Stimulated activated CD8-positive, alpha-beta memory T cell treated with anti-CD3 and anti-CD28 coated beads, Interleukin-7, amount 100 ng/mL, for 4 hours (primary cell): ENCODE results near the gene PIK3CB.

Source experiments
- DNase-seq, 2 donors: peaks; one replicate each; pipeline ENCODE4 v3.0.0-alpha.2; 2020; ENCODE audit warnings: low read depth in 2 of 2

Gene PIK3CB

DNA sequence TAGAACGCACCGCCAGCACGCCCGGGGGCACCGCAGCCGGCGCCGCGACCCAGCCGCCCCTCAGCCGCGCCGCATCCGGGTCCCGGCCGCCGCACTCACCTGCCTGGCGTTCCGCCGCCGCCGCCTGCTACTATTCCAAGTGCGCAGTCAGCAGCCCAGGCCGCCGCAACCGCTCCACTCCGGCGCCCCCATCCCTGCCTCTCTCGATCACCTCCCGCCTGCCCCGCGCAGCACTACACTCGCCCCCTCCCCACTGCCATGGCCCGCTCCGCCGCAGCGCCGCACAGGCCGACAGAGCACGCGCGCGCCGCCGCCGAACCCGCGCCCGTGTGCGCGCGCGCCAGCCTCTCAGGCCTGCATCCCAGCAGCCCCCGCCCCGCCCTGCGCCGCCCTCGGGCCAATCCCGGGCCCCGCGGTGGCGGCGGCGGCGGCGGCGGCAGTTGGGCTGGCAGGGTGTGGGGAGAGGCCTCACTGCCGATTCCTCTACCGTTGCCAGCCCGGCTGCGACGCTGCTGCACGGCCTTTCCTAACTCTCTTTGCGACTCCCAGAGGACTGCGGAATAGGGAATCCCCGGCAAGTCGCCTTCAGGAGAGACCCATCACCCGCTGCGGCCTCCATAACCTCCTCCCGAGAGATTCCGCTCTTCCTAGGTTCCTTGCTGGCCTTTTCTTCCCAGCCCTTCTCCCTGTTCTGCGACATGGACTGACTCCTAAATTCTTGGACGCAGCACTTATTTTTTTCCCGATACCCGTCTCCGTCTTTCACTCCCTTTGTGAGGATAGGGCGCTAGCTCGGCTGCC, at the start of gene PIK3CB:
Gene PIK3CB (minus strand): TSS at position 333 of the 801 bp plus-strand sequence. CDS start 75,585 bp downstream, outside the sequence.
- DNase-seq, result peak; percentile 63 to 82

DNA sequence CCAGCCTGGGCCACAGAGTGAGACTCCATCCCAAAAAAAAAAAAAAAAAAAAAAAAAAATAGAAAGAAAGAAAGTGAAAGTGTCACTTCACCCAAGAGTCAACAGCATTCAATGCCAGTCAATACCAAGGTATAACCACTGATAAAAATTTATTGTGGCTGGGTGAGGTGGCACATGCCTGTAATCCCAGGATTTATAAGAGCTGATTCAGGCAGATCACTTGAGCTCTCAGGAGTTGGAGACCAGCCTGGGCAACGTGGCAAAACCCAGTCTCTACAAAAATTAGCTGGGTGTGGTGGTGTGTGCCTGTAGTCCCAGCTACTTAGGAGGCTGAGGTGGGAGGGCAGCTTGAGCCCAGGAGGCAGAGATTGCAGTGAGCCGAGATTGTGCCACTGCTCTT, 46.5 kb upstream of the PIK3CB start:
- no peak for DNase-seq

DNA sequence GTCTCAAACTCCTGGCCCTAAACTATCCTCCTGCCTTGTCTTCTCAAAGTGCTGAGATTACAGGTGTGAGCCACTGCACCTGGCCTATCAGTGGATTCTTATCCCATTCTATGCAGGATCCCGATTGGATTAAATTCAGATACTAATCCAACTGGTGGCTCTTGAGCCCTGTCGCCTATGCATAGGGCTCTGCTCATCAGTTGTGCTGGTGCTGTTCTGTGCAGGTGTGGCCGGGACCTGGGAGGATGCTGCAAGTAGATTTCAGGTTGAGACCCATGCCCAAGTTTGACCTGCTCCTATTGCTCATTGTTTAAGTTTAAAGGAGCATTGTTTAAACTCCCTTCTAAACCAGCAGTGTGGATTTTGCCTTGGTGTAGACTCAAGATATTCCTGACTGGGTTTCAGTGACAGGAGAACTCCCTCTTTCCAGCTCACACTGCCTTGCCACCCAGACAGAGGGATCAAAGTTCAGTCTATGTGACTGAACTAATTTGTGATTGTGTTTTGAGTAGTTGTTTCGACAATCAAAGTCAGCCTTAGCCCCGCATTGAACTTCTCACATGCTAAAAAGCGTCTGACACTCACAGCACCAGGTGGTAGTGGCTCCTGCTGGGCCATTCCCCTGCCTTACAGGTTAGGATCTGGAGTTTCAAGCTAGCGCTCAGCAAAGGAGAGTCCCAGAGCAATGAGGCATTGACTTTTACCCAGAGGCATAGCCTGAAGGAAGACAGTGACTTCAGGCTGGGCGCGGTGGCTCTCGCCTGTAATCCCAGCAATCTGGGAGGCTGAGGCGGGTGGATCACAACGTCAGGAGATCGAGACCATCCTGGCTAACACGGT, 45.0 kb upstream of the PIK3CB start:
- no peak for DNase-seq

DNA sequence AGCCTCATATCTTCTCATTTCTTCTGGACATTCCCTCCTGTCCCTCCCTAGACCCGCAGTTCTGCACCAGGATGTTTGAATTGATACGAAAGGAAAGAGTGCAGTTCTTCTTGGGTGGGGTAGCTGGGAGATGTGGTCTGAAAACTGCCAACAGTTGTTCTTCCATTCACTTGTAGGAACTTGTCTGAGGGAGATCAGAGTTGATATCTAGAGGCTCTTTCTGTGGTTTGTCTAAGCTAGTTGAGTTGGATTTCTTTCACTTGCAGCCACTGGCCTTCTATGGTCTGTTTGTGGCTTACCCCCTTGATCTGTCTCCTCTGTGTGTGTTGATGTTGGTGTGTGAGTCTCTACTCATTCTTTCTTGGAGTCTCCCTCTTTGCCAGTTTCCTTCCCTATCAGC, 42.5 kb upstream of the PIK3CB start:
- no peak for DNase-seq

DNA sequence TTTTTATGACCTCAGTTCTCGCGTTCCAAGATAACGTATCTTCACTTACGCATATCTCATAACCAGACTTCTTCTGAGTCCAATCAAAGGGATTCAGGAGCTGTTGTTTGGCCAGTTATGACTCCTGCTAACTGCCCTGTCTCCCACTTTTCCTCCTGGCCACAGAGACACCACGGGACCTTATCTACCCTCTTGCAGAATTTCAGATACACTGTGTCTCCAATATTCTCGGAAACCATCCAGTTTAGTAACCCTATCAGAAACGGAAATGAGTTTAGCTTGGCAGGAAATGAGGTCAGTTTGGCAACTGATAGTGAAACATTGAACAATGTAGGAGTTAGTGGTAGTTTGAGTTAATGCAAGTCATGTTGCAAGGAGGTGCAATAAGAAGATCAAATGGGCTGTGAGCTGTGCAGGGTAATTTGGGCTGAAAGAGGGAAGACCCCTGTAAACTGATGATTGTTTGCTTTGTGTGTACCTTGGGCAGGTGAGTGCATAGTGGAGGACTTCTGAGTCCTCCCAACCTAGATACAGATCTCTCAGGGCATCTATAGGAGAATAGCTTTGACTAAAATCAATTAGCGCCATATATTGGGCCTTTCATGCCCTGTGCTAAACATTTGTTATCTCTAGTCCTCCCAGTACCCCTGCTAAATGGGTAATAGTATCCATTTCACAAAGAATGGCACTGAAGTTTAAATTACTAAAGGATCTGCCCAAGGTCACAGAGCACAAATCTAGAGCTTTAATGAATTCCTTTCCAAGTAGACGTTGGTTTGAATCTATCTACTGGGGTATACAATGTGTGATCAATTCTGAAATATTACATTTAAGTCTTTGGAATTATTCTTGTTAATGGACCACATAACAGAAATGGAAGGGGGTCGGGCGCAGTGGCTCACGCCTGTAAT, 41.3 kb upstream of the PIK3CB start:
- DNase-seq, result no peak

DNA sequence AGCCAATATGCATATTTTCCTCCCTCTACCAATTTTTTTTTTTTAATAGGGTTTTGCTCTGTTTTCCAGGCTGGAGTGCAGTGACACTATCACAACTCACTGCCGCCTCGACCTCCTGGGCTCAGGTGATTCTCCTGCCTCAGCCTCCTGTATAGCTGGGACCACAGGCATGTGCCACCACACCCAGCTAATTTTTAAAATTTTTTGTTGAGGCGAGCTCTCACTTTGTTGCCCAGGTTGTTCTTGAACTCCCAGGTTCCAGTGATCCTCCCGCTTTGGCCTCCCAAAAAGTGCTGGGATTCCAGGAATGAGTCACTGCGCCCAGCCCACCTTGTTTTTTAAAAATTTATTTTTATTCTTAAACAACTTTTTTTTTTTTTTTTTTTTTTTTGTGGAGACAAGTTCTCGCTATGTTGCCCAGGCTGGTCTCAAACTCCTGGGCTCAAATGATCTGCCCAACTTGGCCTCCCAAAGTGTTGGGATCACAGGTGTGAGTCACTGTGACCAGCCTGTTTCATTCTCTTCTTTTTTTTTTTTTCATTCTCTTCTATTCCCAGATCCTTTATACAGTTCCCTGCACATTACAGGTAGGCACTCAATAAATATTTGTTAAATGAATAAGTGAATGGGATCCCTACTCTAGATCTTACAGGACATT, 40.5 kb upstream of the PIK3CB start:
- no peak for DNase-seq

DNA sequence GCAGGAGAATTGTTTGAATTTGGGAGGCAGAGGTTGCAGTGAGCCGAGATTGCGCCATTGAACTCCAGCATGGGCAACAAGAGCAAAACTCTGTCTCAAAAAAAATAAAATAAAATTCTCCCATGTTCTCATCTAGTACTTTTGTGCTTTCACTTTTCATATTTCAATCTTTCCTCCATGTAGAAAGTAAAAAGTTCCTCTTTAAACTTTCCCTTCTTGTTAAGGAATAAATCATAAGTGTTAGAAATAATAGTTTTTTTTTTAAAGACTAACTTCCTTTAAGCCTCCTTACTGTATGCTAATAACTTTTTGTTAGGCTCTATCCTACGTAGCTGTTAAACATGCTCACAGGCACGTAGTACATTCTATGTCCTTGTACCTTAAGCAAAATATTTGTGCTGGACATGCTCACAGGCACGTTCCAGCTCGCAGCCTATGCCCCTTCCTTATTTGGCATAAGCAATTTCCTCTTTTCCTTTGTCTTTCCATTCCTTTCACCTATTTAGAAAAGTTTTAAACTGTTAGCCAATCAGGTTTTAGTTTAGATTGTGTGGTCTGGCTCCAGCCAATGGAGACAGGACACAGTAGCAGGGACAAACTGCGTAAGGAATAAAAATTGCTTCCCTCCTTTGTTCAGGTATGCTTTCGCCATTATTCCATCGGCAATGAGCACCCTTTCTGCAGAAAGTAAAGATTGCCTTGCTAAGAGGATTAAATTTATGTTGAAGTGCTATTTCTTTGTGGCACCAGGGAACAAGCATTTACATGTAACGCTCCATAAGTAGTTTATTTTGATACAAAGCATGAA, 38.9 kb upstream of the PIK3CB start:
- no peak for DNase-seq

DNA sequence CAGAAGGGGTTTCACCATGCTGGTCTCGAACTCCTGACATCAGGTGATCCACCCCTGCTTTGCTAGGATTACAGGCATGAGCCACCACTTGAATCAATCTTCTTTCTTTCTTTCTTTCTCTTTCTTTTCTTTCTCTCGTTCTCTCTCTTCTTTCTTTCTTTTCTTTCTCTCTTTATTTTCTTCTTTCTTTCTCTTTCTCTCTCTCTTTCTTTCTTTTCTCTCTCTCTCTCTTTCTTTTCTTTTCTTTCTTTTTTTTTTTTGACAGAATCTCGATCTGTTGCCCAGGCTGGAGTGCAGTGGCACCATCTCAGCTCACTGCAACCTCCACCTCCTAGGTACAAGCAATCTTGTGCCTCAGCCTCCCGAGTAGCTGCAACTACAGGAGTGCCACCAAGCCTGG, 37.9 kb upstream of the PIK3CB start:
- DNase-seq, result no peak

DNA sequence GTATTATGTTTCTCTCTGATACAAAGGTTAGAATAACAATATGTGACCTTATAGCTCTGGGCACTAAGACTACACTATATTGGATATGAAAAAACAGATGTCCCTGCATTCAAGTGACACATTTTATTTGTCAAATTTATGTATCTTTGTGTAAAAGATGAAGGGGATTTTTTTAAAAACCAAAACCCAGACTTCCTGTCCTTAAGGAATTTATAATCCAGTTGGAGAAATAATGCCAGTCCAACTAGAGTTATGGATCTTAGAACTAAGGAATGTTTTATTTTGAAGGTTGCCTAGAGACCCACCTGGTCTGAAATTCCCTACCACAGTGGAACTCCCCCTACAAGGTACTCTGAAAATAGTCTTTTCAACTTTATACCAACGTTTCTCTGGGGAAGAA, 33.3 kb upstream of the PIK3CB start:
- no peak for DNase-seq

DNA sequence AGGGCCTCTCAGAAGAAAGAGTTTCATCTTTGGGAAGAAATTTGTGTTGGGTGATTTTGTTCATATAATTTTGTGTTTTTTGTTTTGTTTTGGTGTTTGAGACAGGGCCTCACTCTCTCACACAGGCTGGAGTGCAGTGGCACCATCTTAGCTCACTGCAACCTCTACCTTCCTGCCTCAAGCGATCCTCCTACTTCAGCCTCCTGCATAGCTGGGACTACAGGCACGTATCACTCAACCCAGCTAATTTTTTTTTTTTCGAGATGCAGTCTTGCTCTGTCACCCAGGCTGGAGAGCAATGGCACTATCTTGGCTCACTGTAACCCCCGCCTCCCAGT, 29.0 kb upstream of the PIK3CB start:
- no peak for DNase-seq

DNA sequence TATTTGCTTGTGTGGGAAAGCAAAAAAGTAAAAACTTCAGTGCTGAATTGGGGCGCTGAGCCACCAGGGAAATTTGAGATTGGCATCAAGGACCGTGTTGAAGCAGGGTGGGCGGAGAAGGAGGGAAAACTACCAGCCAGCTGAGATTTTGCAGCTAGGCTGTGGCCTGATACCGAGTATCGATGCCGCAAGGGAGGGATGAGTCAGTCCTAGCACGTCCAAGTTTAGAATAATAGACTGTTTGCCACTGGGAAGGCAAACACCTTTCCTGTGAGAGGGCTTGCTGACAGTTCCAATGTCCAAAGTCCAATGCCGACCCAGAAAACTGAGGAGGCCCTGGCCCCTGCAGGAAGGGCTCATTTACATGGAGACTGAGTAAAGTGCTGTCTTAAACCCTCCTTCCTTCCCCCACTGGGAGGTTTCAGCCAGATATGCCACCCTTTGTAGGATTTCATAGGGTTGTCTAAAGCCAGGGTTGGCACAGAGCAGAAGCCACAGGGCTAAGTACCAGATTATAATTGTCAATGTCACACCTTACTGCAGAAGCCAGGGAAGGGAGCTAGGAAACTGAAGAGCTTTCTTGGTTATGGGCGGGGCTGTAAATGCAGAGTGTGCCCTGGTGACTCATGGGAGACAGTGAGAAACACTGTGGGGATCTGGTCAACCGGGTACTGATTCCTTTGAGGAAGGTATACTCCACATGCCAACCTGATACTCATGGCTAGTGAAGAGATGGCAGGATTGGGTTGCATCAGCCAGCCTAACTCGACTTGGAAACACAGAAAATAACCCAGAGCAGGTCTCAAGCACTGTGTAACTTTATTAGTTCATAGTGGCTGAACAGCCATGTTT, 28.4 kb upstream of the PIK3CB start:
- no peak for DNase-seq

DNA sequence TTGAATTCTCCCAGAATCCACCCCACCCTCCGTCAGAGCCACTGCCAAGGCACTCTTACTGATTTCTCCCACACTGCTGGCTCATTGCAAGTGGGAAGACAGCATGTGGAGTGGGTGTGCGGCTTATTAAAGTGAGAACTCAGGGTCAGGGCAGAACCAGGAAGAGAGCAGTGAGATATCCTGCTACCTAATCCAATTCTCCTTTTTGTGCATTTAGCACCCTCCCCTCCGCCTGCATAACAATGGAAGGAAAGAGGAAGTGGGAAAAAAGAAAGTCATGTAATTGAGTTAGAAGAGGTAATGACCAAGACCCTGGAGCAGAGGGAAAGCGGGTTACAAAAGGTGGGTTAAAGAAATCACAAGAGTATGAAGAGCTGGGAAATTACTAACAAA, 27.8 kb upstream of the PIK3CB start:
- DNase-seq, result no peak

DNA sequence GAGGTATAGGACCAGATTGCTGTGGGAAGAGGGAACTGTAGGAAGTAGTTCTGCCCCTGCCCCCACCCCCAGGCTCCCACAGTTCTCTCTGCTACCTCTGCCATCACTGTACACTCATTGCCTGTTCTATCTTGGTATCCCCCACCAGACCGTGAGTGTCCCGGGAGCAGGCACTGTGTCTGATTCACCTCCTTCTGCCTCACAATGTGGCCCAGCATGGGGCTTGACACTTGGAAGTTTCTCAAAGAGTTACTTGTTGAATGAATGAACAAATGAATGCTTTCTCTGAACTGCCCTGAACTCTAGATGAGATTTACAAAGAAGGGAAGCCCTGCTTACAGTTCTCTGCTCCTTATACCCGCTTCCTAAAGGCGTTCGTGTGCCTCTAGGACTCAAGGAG, 27.1 kb upstream of the PIK3CB start:
- no peak for DNase-seq

DNA sequence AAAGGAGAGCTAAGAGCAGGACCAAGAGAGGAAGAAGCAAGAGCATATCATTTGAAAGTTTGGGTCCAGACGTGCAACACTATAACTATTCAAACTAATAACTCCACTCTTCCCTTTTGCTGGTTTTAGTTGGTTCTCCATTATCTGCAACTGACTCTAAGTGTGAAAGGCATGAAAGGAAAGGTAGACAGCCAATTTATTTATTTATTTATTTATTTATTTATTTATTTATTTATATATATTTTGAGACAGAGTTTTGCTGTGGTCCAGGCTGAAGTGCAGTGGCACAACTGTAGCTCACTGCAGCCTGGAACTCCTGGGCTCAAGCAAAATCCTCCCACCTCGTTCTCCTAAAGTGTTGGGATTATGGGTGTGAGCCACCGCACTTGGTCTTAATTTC, 22.1 kb upstream of the PIK3CB start:
- DNase-seq, result no peak

DNA sequence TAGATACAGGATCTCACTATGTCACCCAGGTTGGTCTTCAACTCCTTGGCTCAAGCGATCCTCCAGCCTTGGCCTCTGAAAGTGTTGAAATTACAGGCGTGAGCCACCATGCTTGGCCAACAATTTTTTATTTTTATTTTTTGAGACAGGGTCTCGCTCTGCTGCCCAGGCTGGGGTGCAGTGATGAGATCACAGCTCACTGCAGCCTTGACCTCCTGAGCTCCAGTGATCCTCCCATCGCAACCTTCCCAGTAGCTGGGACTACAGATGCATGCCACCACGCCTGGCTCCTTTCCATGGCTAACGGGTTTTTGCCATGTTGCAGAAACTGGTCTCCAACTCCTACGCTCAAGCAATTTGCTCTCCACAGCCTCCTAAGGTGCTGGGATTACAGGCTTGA, 20.2 kb upstream of the PIK3CB start:
- no peak for DNase-seq

DNA sequence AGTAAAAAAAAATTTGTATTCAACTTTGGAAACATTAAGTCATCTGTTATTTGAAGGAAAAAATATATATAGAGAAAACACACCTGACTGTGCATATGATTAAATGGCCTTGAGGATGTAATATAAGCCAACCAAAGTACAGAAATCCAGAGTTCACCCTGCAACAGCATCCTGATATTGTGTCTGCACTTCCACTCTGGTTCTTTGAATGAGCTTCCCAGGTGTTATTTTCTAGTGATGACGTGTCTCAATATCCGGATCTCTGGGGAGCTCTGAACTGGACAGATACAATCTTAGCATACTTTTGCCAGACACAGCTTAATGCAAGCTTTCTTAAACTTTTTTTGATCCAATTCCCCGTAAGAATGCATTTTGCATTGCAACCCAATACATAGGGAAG, 19.5 kb upstream of the PIK3CB start:
- no peak for DNase-seq

DNA sequence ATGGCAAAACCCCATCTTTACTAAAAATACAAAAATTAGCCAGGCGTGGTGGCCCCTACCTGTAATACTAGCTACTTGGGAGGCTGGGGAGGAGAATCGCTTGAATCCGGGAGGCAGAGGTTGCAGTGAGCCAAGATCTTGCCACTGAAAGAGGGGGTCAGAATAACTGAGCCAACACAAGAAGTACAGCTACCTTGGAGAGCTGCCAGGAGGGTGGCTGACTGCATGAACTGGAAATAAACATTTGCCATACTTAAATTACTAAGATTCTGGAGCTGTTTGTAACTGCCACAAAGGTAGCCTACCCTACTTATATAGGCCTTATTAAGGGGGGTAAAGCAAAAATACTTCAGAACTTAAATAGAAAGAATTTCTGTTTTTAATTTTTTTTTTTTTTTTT, 15.4 kb upstream of the PIK3CB start:
- no peak for DNase-seq

DNA sequence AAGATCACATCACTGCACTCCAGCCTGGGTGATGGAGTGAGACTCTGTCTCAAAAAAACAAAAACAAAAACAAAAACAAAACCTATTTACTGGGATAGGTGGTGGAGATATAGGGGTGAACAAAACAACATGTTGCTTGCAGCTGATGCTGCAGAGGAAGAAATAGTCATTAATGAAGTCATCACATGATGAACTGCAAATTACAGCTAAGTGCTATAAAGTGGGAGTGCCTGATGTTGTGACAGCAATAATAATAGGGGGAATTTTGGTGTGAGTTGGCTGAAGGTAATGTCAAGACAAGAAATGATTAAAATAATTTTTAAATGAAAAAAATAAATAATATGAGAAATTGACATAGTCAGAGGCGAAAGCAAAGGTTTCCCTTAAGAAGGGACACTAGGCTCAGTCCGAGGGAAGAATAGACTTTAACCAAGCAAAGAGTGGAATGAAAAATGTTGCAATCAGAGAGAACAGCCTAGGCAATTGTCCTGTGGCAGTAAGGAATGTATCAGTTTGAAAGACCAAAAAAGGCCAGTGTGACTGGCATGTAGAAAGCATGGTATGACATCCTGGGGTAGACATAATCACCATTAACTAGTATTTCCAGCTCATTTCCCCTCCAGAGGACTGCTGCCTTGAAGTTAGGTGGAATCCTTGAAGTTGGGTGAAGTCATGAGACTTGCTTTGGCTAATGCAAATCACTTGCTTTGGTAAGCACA, 14.7 kb upstream of the PIK3CB start:
- no peak for DNase-seq

DNA sequence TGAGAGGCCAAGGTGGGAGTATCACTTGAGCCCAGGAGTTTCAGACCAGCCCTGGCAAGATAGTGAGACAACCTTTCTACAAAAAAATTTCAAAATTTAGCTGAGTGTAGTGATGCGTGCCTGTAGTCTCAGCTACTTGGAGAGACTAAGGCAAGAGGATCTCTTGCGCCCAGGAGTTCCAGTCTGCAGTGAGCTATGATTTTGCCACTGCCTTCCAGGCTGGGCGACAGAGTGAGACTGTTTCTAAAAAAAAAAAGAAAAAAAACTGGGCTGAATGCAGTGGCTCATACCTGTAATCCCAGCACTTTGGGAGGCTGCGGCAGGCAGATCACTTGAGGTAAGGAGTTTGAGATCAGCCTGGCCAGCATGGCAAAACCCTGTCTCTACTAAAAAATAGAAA, 14.0 kb upstream of the PIK3CB start:
- no peak for DNase-seq
